ENCODE measurements around the gene CPNE8.

Gene CPNE8

GRCh38 chr12:38690646-38691045, 214.7 kb downstream of the CPNE8 start:
- Mint-ChIP-seq H3K4me1 (no peaks in the 10 kb centered on the region), H3K4me3 (no peak overlapping the region), H3K27me3 (ENCODE audit: low read depth) (no peaks in the 10 kb centered on the region), H3K27ac (peak overlapping the region in 1 of 3 experiments; percentile 44), H3K9me3 (no peaks in the 10 kb centered on the region), H3K36me3 (ENCODE audit: low read depth) (peaks cover 5% of the 10 kb centered on the region)
- TF ChIP-seq CTCF (IDR thresholded peaks at IDR 0.05; ENCODE audit: unreplicated experiment in 3 of 3) = no peak

- Mint-ChIP-seq H3K36me3 (ENCODE audit: low read depth) (peaks cover 8% of the 10 kb centered on the region), H3K27me3 (ENCODE audit: low read depth) (no peaks in the 10 kb centered on the region), H3K27ac (no peak overlapping the region), H3K4me1 (no peaks in the 10 kb centered on the region), H3K4me3 (no peak overlapping the region), H3K9me3 (no peaks in the 10 kb centered on the region)
- no peak for TF ChIP-seq CTCF (IDR thresholded peaks at IDR 0.05; ENCODE audit: unreplicated experiment in 3 of 3)
These were observed 215.7 kb downstream of the CPNE8 start for GRCh38 chr12:38689704-38690103.

- no peak for TF ChIP-seq CTCF (IDR thresholded peaks at IDR 0.05; ENCODE audit: unreplicated experiment in 3 of 3)
- peaks cover 8% of the 10 kb centered on the region for H3K36me3 Mint-ChIP-seq (ENCODE audit: low read depth)
- no peaks in the 10 kb centered on the region for H3K27me3 Mint-ChIP-seq (ENCODE audit: low read depth)
- H3K9me3 Mint-ChIP-seq = no peaks in the 10 kb centered on the region
- H3K4me1 Mint-ChIP-seq = no peaks in the 10 kb centered on the region
- no peak overlapping the region for H3K27ac Mint-ChIP-seq
- no peak overlapping the region for H3K4me3 Mint-ChIP-seq
These were observed 216.2 kb downstream of the CPNE8 start for GRCh38 chr12:38689195-38689594.

- Mint-ChIP-seq H3K27me3 (ENCODE audit: low read depth) (no peaks in the 10 kb centered on the region), H3K4me3 (no peak overlapping the region), H3K4me1 (no peaks in the 10 kb centered on the region), H3K27ac (no peak overlapping the region), H3K36me3 (ENCODE audit: low read depth) (peaks cover 11% of the 10 kb centered on the region), H3K9me3 (no peaks in the 10 kb centered on the region)
- TF ChIP-seq CTCF (IDR thresholded peaks at IDR 0.05; ENCODE audit: unreplicated experiment in 3 of 3) = no peak
These were observed 222.9 kb downstream of the CPNE8 start for GRCh38 chr12:38682521-38682920.

GRCh38 chr12:38669530-38669929, 235.9 kb downstream of the CPNE8 start:
- TF ChIP-seq CTCF (IDR thresholded peaks at IDR 0.05; ENCODE audit: unreplicated experiment in 3 of 3) = no peak
- H3K4me1 Mint-ChIP-seq = peaks cover 8% of the 10 kb centered on the region
- H3K36me3 Mint-ChIP-seq (ENCODE audit: low read depth) = no peaks in the 10 kb centered on the region
- peak overlapping the region in 2 of 3 experiments; percentile 30 to 63 for H3K4me3 Mint-ChIP-seq
- H3K27me3 Mint-ChIP-seq (ENCODE audit: low read depth) = no peaks in the 10 kb centered on the region
- H3K9me3 Mint-ChIP-seq = no peaks in the 10 kb centered on the region
- H3K27ac Mint-ChIP-seq = peak overlapping the region; percentile 91 to 99 (median 95)

GRCh38 chr12:38669081-38669480, 236.3 kb downstream of the CPNE8 start:
- TF ChIP-seq CTCF (IDR thresholded peaks at IDR 0.05; ENCODE audit: unreplicated experiment in 3 of 3) = no peak
- H3K27me3 Mint-ChIP-seq (ENCODE audit: low read depth) = no peaks in the 10 kb centered on the region
- peak overlapping the region in 2 of 3 experiments; percentile 30 to 63 for H3K4me3 Mint-ChIP-seq
- H3K9me3 Mint-ChIP-seq = no peaks in the 10 kb centered on the region
- peaks cover 8% of the 10 kb centered on the region for H3K4me1 Mint-ChIP-seq
- peak overlapping the region; percentile 91 to 99 (median 95) for H3K27ac Mint-ChIP-seq
- H3K36me3 Mint-ChIP-seq (ENCODE audit: low read depth) = no peaks in the 10 kb centered on the region
